Neural cell (in vitro differentiated cells): ENCODE results near the gene CCR7. TPM values are rescaled to one million over a fixed set of nuclear protein-coding genes. Genes with fewer than 3 reads are reported as not detected.

Source experiments
- H2AFZ ChIP-seq: fragments of 200-600, 300-800 bp; sonication (generic), shearing (Covaris generic); 2 replicates; pipeline ENCODE4 v1.6.0; 2014; ENCODE audit warnings: low read depth, mild to moderate bottlenecking, antibody characterized with exemption, low read length, moderate library complexity
- H3F3A ChIP-seq: fragments of 200-600 bp; shearing (Covaris generic); 2 replicates; pipeline ENCODE4 v1.6.1; 2016; ENCODE audit warnings: mild to moderate bottlenecking, moderate library complexity, mixed read lengths, antibody characterized with exemption, low read length; ENCODE audit not compliant: insufficient read depth, poor library complexity, severe bottlenecking
- H3K27ac ChIP-seq: fragments of 200-600, 300-800 bp; sonication (generic), shearing (Covaris generic); 2 replicates; pipeline ENCODE4 v1.5.1; 2014; ENCODE audit warnings: mild to moderate bottlenecking, low read length, moderate library complexity
- H3K27me3 ChIP-seq: fragments of 300-800, 200-600 bp; sonication (generic), shearing (Covaris generic); 2 replicates; pipeline ENCODE4 v1.6.0; 2014; ENCODE audit warnings: mild to moderate bottlenecking, low read depth, low read length, moderate library complexity; ENCODE audit not compliant: insufficient read depth
- H3K36me3 ChIP-seq: fragments of 300-800, 200-600 bp; sonication (generic), shearing (Covaris generic); 2 replicates; pipeline ENCODE4 v1.5.1; 2014; ENCODE audit warnings: mild to moderate bottlenecking, antibody characterized with exemption, low read length, moderate library complexity; ENCODE audit not compliant: insufficient read depth
- H3K4me2 ChIP-seq: fragments of 300-800, 200-600 bp; sonication (generic), shearing (Covaris generic); 2 replicates; pipeline ENCODE4 v1.6.0; 2014; ENCODE audit warnings: mild to moderate bottlenecking, low read length
- H3K4me3 ChIP-seq: fragments of 300-800, 200-600 bp; sonication (generic), shearing (Covaris generic); 2 replicates; pipeline ENCODE4 v1.5.1; 2014; ENCODE audit warnings: mild to moderate bottlenecking, low read length, moderate library complexity
- H3K79me2 ChIP-seq: fragments of 200-600 bp; shearing (Covaris generic); replicated peaks from 2 replicates; pipeline ENCODE4 v1.6.0; 2014; ENCODE audit warnings: mild to moderate bottlenecking, low read length, moderate library complexity; ENCODE audit not compliant: insufficient read depth
- H3K9ac ChIP-seq: fragments of 300-800, 200-600 bp; sonication (generic), shearing (Covaris generic); 2 replicates; pipeline ENCODE4 v1.6.1; 2016; ENCODE audit warnings: mild to moderate bottlenecking, low read length, mixed read lengths
- H3K9me2 ChIP-seq: fragments of 200-600 bp; shearing (Covaris generic); 2 replicates; pipeline ENCODE4 v1.6.1; 2016; ENCODE audit warnings: mild to moderate bottlenecking, low read length, mixed read lengths; ENCODE audit not compliant: insufficient read depth
- H3K9me3 ChIP-seq: fragments of 200-600, 300-800 bp; sonication (generic), shearing (Covaris generic); 2 replicates; pipeline ENCODE4 v1.6.1; 2016; ENCODE audit warnings: mild to moderate bottlenecking, mixed run types, low read length, moderate library complexity, mixed read lengths
- H4K20me1 ChIP-seq: fragments of 200-600 bp; shearing (Covaris generic); 2 replicates; pipeline ENCODE4 v1.6.1; 2016; ENCODE audit warnings: mild to moderate bottlenecking, mixed run types; ENCODE audit not compliant: insufficient read depth
- CTCF ChIP-seq: fragments of 450-650 bp; IDR thresholded peaks from 2 replicates; pipeline ENCODE4 v1.5.1; 2014; ENCODE audit warnings: antibody characterized with exemption, mild to moderate bottlenecking, moderate library complexity; ENCODE audit not compliant: poor library complexity, severe bottlenecking
- EP300 ChIP-seq: fragments of 450-650 bp; conservative IDR thresholded peaks from 2 replicates; pipeline ENCODE4 v1.6.1; 2014; ENCODE audit warnings: antibody characterized with exemption, mild to moderate bottlenecking, moderate library complexity; ENCODE audit not compliant: poor library complexity, severe bottlenecking
- EZH2 ChIP-seq: fragments of 200-600, 300-800 bp; shearing (Covaris generic), sonication (generic); IDR thresholded peaks from 2 replicates; pipeline ENCODE4 v1.6.1; 2014; ENCODE audit warnings: antibody characterized with exemption, low read length, borderline replicate concordance, mild to moderate bottlenecking; ENCODE audit not compliant: insufficient read depth, poor library complexity, severe bottlenecking
- MXI1 ChIP-seq: fragments of 450-650 bp; conservative IDR thresholded peaks from 2 replicates; pipeline ENCODE4 v1.6.1; 2014; ENCODE audit warnings: antibody characterized with exemption, mild to moderate bottlenecking; ENCODE audit not compliant: poor library complexity, severe bottlenecking
- POLR2AphosphoS5 ChIP-seq: IDR thresholded peaks from 2 replicates; pipeline ENCODE4 v1.6.1; 2012
- RAD21 ChIP-seq: fragments of 450-650 bp; conservative IDR thresholded peaks from 2 replicates; pipeline ENCODE4 v1.6.1; 2014; ENCODE audit warnings: antibody characterized with exemption, mild to moderate bottlenecking, moderate library complexity
- REST ChIP-seq: IDR thresholded peaks from 2 replicates; pipeline ENCODE4 v1.6.1; 2012; ENCODE audit warnings: borderline replicate concordance
- SMC3 ChIP-seq: fragments of 450-650 bp; conservative IDR thresholded peaks from 2 replicates; pipeline ENCODE4 v1.6.1; 2014; ENCODE audit warnings: antibody characterized with exemption, mild to moderate bottlenecking, moderate library complexity; ENCODE audit not compliant: poor library complexity
- TAF1 ChIP-seq: IDR thresholded peaks from 2 replicates; pipeline ENCODE4 v1.6.1; 2012; ENCODE audit warnings: low read depth
- polyA plus RNA-seq: library from polyadenylated mRNA; depleted of rRNA; stranded (reverse); fragments of >200 nt; gene quantifications from 2 replicates; pipeline ENCODE4 v1.2.3, GENCODE V29; 2014

Gene CCR7
- polyA plus RNA-seq, 1 donor from 2014 or later, result not detected

GRCh38 chr17:40542558-40543411 lies 22.5 kb downstream of the CCR7 start:
- H3K9me3 ChIP-seq, result no peaks in the 10 kb centered on the region
- TF ChIP-seq RAD21 (no peak), EP300 (peak; percentile 25), POLR2AphosphoS5 (peak; percentile 55), EZH2 (no peak), SMC3 (no peak), REST (no peak), MXI1 (no peak), CTCF (no peak), TAF1 (no peak)
- no peaks in the 10 kb centered on the region for H3K27me3 ChIP-seq
- H3K9me2 ChIP-seq, result no peaks in the 10 kb centered on the region
- no peaks in the 10 kb centered on the region for H4K20me1 ChIP-seq
- no peaks in the 10 kb centered on the region for H3K36me3 ChIP-seq
- H3K4me3 ChIP-seq, result peak overlapping the region; percentile 47
- H2AFZ ChIP-seq, result peak overlapping the region; percentile 12
- peak overlapping the region; percentile 62 for H3K27ac ChIP-seq
- H3K4me2 ChIP-seq, result peak overlapping the region; percentile 22
- peak overlapping the region; percentile 49 for H3K9ac ChIP-seq
- no peaks in the 10 kb centered on the region for H3F3A ChIP-seq
- H3K79me2 ChIP-seq, result no peaks in the 10 kb centered on the region

- Histone ChIP-seq H3K79me2 (no peaks in the 10 kb centered on the region), H3K27ac (peak overlapping the region; percentile 62), H3F3A (no peaks in the 10 kb centered on the region), H3K9ac (peak overlapping the region; percentile 49), H3K27me3 (no peaks in the 10 kb centered on the region), H4K20me1 (no peaks in the 10 kb centered on the region), H3K4me2 (peak overlapping the region; percentile 22), H3K9me2 (no peaks in the 10 kb centered on the region), H3K36me3 (no peaks in the 10 kb centered on the region), H3K9me3 (no peaks in the 10 kb centered on the region), H2AFZ (peak overlapping the region; percentile 12), H3K4me3 (peak overlapping the region; percentile 47)
- TF ChIP-seq POLR2AphosphoS5 (no peak), CTCF (no peak), RAD21 (no peak), MXI1 (no peak), REST (no peak), TAF1 (no peak), EP300 (no peak), EZH2 (no peak), SMC3 (no peak)
These were observed 23.3 kb downstream of the CCR7 start for GRCh38 chr17:40541873-40542557.
